ENCODE data around the gene ZNF160. TPM values are rescaled to one million over a fixed set of nuclear protein-coding genes. Genes with fewer than 3 reads are reported as not detected.

Gene ZNF160
- total and polyA plus RNA-seq, 8 donors: 23.2 to 78.0 (median 50.9) TPM

DNA sequence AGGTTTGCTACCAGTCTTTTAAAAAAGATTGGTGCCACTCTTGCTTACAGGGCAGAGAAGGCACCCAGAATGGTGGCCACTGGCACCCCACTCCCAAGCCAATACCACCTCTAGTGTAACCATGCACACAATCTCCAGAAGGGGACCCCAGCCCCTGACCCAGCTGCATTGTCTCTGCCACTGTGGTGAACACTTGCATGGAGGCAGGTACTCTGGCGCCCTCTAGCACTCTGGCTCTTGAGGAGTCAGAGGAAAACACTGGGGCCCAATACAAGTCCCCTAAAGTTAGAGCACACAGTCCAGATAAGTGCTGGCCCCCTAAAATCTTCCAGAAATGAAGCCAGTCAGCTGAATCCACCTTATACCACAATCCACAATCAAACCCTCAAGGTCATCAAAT is 83.5 kb downstream of the ZNF160 start:
- H3K4me3 ChIP-seq: no peak overlapping the region
- intact Hi-C loops (cut with DNase I): no loop called here
- peaks cover 0 to 85% of the 10 kb centered on the region in 2 donors for H3K9me3 ChIP-seq
- no peaks in the 10 kb centered on the region for H3K4me1 ChIP-seq
- ATAC-seq: no peak
- no peaks in the 10 kb centered on the region for H3K36me3 ChIP-seq
- H3K27me3 ChIP-seq: no peaks in the 10 kb centered on the region
- TF ChIP-seq CTCF (IDR thresholded peaks at IDR 0.05): no peak
- no peak overlapping the region for H3K27ac ChIP-seq
- DNase-seq: no peak

Other genes starting within 250 kb of the ZNF160 start
- gene ZNF468, start 245.8 kb downstream of the ZNF160 start, total RNA-seq: 10 to 100 TPM; 17.4 to 20.9 TPM
- gene ZNF468, start 245.8 kb downstream of the ZNF160 start, polyA plus RNA-seq (ENCODE audit: insufficient read length in 6 of 6): 10 to 100 TPM; 32.5 to 40.0 (median 35.4) TPM
- gene ZNF320, start 205.8 kb downstream of the ZNF160 start, total RNA-seq: 10 to 100 TPM in 1 of 2 donors, 1 to 10 TPM in 1; 7.6 to 21.0 TPM
- 10 to 100 TPM; 29.9 to 39.9 (median 34.8) TPM for gene ZNF320, start 205.8 kb downstream of the ZNF160 start, polyA plus RNA-seq (ENCODE audit: insufficient read length in 6 of 6)
- gene ZNF888, start 180.0 kb downstream of the ZNF160 start, total RNA-seq: 1 to 10 TPM; 5.7 to 8.0 TPM
- 10 to 100 TPM; 11.3 to 17.2 (median 13.6) TPM for gene ZNF888, start 180.0 kb downstream of the ZNF160 start, polyA plus RNA-seq (ENCODE audit: insufficient read length in 6 of 6)
- gene ZNF816, start 140.5 kb downstream of the ZNF160 start, total RNA-seq: 10 to 100 TPM; 10.9 to 12.2 TPM
- gene ZNF816, start 140.5 kb downstream of the ZNF160 start, polyA plus RNA-seq (ENCODE audit: insufficient read length in 6 of 6): 10 to 100 TPM; 16.9 to 23.3 (median 18.4) TPM
- not detected for gene ERVV-1, start 89.5 kb downstream of the ZNF160 start, total RNA-seq
- gene ERVV-1, start 89.5 kb downstream of the ZNF160 start, polyA plus RNA-seq (ENCODE audit: insufficient read length in 6 of 6): under 1 TPM in 4 of 6 donors, not detected in 2; 0.06 to 0.11 (median 0.06) TPM
- gene ERVV-2, start 58.7 kb downstream of the ZNF160 start, total RNA-seq: not detected
- gene ERVV-2, start 58.7 kb downstream of the ZNF160 start, polyA plus RNA-seq (ENCODE audit: insufficient read length in 6 of 6): not detected
- gene ZNF415, start 29.5 kb upstream of the ZNF160 start, total RNA-seq: 1 to 10 TPM; 7.2 to 8.4 TPM
- 10 to 100 TPM; 18.0 to 24.8 (median 24.0) TPM for gene ZNF415, start 29.5 kb upstream of the ZNF160 start, polyA plus RNA-seq (ENCODE audit: insufficient read length in 6 of 6)
- 10 to 100 TPM; 11.9 to 13.5 TPM for gene ZNF347, start 55.6 kb upstream of the ZNF160 start, total RNA-seq
- 10 to 100 TPM; 14.2 to 19.6 (median 16.0) TPM for gene ZNF347, start 55.6 kb upstream of the ZNF160 start, polyA plus RNA-seq (ENCODE audit: insufficient read length in 6 of 6)
- 1 to 10 TPM; 3.6 to 3.7 TPM for gene ZNF665, start 89.9 kb upstream of the ZNF160 start, total RNA-seq
- 10 to 100 TPM in 4 of 6 donors, 1 to 10 TPM in 2; 8.4 to 15.4 (median 11.7) TPM for gene ZNF665, start 89.9 kb upstream of the ZNF160 start, polyA plus RNA-seq (ENCODE audit: insufficient read length in 6 of 6)
- gene ZNF677, start 151.5 kb upstream of the ZNF160 start, total RNA-seq: 10 to 100 TPM; 13.8 to 16.9 TPM
- 10 to 100 TPM; 49.7 to 58.3 (median 55.8) TPM for gene ZNF677, start 151.5 kb upstream of the ZNF160 start, polyA plus RNA-seq (ENCODE audit: insufficient read length in 6 of 6)
- gene VN1R2, start 154.9 kb upstream of the ZNF160 start, total RNA-seq: not detected
- gene VN1R2, start 154.9 kb upstream of the ZNF160 start, polyA plus RNA-seq (ENCODE audit: insufficient read length in 6 of 6): not detected
- gene VN1R4, start 164.3 kb upstream of the ZNF160 start, total RNA-seq: not detected
- not detected for gene VN1R4, start 164.3 kb upstream of the ZNF160 start, polyA plus RNA-seq (ENCODE audit: insufficient read length in 6 of 6)
- gene ZNF845, start 230.3 kb upstream of the ZNF160 start, total RNA-seq: 1 to 10 TPM; 7.0 to 7.4 TPM
- 10 to 100 TPM in 2 of 6 donors, 1 to 10 TPM in 4; 7.5 to 10.3 (median 9.5) TPM for gene ZNF845, start 230.3 kb upstream of the ZNF160 start, polyA plus RNA-seq (ENCODE audit: insufficient read length in 6 of 6)